ENCODE data around the gene SPG21. TPM values are rescaled to one million over a fixed set of nuclear protein-coding genes. Genes with fewer than 3 reads are reported as not detected.

Gene SPG21
- polyA plus RNA-seq, 1 experiment = 101 TPM

- ChIA-PET POLR2A (no interaction called here), CTCF (no interaction called here)
- no peak overlapping the region for H3K4me3 ChIP-seq (ENCODE audit: low read depth, low read length)
- no peak for TF ChIP-seq CTCF (IDR thresholded peaks at IDR 0.05; ENCODE audit: low read depth, low read length)
- no peaks in the 10 kb centered on the region for H3K9me3 ChIP-seq (ENCODE audit: control insufficient read depth, insufficient read depth, low read length)
- no peak overlapping the region for H3K27ac ChIP-seq (ENCODE audit: low read depth, low read length)
- H3K27me3 ChIP-seq (ENCODE audit: control insufficient read depth, insufficient read depth, low read length) = no peaks in the 10 kb centered on the region
- DNase-seq (ENCODE audit: low read depth, low spot score) = no peak
These were observed 30.6 kb downstream of the SPG21 start for GRCh38 chr15:64959128-64959527.

GRCh38 chr15:64954395-64954794 is 35.3 kb downstream of the SPG21 start:
- Histone ChIP-seq H3K9me3 (ENCODE audit: control insufficient read depth, insufficient read depth, low read length) (no peaks in the 10 kb centered on the region), H3K4me3 (ENCODE audit: low read depth, low read length) (no peak overlapping the region), H3K27ac (ENCODE audit: low read depth, low read length) (no peak overlapping the region), H3K27me3 (ENCODE audit: control insufficient read depth, insufficient read depth, low read length) (no peaks in the 10 kb centered on the region)
- no peak for TF ChIP-seq CTCF (IDR thresholded peaks at IDR 0.05; ENCODE audit: low read depth, low read length)
- ChIA-PET POLR2A (no interaction called here), CTCF (no interaction called here)
- no peak for DNase-seq (ENCODE audit: low read depth, low spot score)

GRCh38 chr15:64951777-64952418 is 37.8 kb downstream of the SPG21 start:
- TF ChIP-seq CTCF (IDR thresholded peaks at IDR 0.05; ENCODE audit: low read depth, low read length) = no peak
- Histone ChIP-seq H3K4me3 (ENCODE audit: low read depth, low read length) (no peak overlapping the region), H3K9me3 (ENCODE audit: control insufficient read depth, insufficient read depth, low read length) (no peaks in the 10 kb centered on the region), H3K27me3 (ENCODE audit: control insufficient read depth, insufficient read depth, low read length) (no peaks in the 10 kb centered on the region), H3K27ac (ENCODE audit: low read depth, low read length) (no peak overlapping the region)
- ChIA-PET POLR2A (no interaction called here), CTCF (no interaction called here)
- no peak for DNase-seq (ENCODE audit: low read depth, low spot score)

GRCh38 chr15:64950888-64951287 is 38.8 kb downstream of the SPG21 start:
- TF ChIP-seq CTCF (IDR thresholded peaks at IDR 0.05; ENCODE audit: low read depth, low read length) = no peak
- no peaks in the 10 kb centered on the region for H3K27me3 ChIP-seq (ENCODE audit: control insufficient read depth, insufficient read depth, low read length)
- ChIA-PET CTCF (no interaction called here), POLR2A (no interaction called here)
- H3K27ac ChIP-seq (ENCODE audit: low read depth, low read length) = no peak overlapping the region
- no peak overlapping the region for H3K4me3 ChIP-seq (ENCODE audit: low read depth, low read length)
- H3K9me3 ChIP-seq (ENCODE audit: control insufficient read depth, insufficient read depth, low read length) = no peaks in the 10 kb centered on the region
- no peak for DNase-seq (ENCODE audit: low read depth, low spot score)

GRCh38 chr15:64949383-64950186 is 40.1 kb downstream of the SPG21 start:
- no peak overlapping the region for H3K4me3 ChIP-seq (ENCODE audit: low read depth, low read length)
- H3K27ac ChIP-seq (ENCODE audit: low read depth, low read length) = no peak overlapping the region
- TF ChIP-seq CTCF (IDR thresholded peaks at IDR 0.05; ENCODE audit: low read depth, low read length) = no peak
- H3K27me3 ChIP-seq (ENCODE audit: control insufficient read depth, insufficient read depth, low read length) = no peaks in the 10 kb centered on the region
- no peak for DNase-seq (ENCODE audit: low read depth, low spot score)
- CTCF ChIA-PET = no interaction called here
- POLR2A ChIA-PET = no interaction called here
- H3K9me3 ChIP-seq (ENCODE audit: control insufficient read depth, insufficient read depth, low read length) = no peaks in the 10 kb centered on the region

Data from AG04450 (cell line).